Testis (tissue), 2 donors: ENCODE data around the gene RMND1.

Experiments used
- CTCF ChIP-seq, 3 experiments: fragments of 450-650 bp in 2 of 3; fragments of 200-600 bp in 1 of 3; sonication (generic) in 1 of 3; IDR thresholded peaks; one replicate each; pipeline ENCODE4 v1.5.1; 2016 to 2019; ENCODE audit warnings: antibody characterized with exemption in 3 of 3, mild to moderate bottlenecking in 2 of 3, moderate library complexity in 1 of 3
- POLR2A ChIP-seq: fragments of 450-650 bp; IDR thresholded peaks from one replicate; pipeline ENCODE4 v1.6.1; 2017; ENCODE audit warnings: antibody characterized with exemption, mild to moderate bottlenecking, moderate library complexity

DNA sequence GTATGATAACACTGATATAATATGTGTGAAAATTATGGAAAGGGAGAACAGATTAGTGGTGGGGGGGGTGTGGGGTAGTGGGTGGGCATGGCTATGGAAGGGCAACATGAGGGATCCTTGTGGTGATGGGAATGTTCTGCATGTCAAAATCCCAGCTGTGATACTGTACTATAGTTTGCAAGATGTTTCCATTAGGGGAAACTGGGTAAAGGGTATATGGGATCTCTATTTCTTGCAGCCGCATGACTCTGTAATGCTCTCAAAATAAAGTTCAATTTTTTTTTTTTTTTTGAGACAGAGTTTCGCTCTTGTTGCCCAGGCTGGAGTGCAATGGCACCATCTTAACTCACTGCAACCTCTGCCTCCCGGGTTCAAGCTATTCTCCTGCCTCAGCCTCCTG, 74.8 kb downstream of the RMND1 start:
- no peak for TF ChIP-seq CTCF (IDR thresholded peaks at IDR 0.05)
- no peak for TF ChIP-seq POLR2A
